ENCODE data around the gene REC114. TPM values are rescaled to one million over a fixed set of nuclear protein-coding genes. Genes with fewer than 3 reads are reported as not detected.

REC114 gene
- total RNA-seq, 1 experiment from 2014 or later: not detected

DNA sequence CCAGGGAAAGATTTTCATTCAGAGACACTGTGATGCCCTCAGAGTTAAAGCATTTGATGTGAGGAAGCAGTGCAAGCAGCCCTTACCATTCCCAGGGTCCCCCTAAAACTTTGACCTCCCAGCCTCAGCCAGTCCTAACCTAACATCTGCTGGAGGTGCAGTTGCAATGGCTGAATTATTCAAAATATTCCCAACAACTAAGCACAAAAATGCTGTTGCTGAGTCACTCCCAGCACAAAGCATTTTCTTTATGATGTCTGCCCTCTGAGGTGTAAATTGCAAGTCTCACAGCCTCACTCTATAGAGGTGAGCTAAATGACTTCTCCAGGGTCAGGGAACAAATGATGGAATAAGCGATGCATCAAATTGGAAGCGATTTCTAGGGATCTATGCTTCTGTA is 6.4 kb upstream of the REC114 start (continued):
- TF ChIP-seq, protein P1, sequence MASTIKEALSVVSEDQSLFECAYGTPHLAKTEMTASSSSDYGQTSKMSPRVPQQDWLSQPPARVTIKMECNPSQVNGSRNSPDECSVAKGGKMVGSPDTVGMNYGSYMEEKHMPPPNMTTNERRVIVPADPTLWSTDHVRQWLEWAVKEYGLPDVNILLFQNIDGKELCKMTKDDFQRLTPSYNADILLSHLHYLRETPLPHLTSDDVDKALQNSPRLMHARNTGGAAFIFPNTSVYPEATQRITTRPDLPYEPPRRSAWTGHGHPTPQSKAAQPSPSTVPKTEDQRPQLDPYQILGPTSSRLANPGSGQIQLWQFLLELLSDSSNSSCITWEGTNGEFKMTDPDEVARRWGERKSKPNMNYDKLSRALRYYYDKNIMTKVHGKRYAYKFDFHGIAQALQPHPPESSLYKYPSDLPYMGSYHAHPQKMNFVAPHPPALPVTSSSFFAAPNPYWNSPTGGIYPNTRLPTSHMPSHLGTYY (CRISPR knock-in tag; IDR thresholded peaks at IDR 0.05): no peak
- TF ChIP-seq TCF7 (CRISPR knock-in tag; IDR thresholded peaks at IDR 0.05; ENCODE audit: low read depth): no peak
- TF ChIP-seq RELA (CRISPR knock-in tag; IDR thresholded peaks at IDR 0.05; ENCODE audit: borderline replicate concordance): no peak

DNA sequence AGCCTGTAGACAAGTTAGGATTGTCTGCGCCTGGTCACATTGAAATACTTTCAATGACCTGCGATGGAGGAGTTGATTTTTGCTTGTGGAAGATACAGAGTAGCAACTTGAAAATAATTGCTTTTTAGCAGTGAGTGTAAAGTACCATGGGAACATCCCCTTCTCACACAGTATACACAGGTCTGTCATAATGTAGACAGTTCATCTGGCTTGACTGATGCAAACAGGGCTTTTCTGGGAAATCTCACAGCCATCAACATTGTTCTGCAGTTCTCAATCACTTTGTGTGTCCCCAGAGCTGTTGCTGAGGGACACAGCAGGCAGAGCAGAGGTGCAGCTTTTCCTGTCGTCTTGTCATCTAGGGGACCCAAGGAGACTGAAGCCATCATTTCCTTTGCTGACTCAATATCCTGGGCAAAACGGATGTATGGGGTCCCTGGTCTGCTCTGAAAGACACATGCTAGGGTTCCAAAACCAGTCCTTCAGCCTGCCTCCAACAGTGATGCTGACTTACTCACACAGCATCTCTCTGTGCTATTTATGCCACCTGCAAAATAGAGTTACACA is 5.3 kb upstream of the REC114 start:
- POLR2A ChIA-PET: no interaction called here
- no peak for DNase-seq (ENCODE audit: low spot score)
- Mint-ChIP-seq H3K27ac (no peak overlapping the region), H3K9me3 (no peaks in the 10 kb centered on the region), H3K4me1 (no peaks in the 10 kb centered on the region), H3K36me3 (no peaks in the 10 kb centered on the region), H3K4me3 (no peak overlapping the region), H3K27me3 (ENCODE audit: low read depth) (no peaks in the 10 kb centered on the region; the same call in 1 of the 2 replicates)
- CTCF ChIA-PET: no interaction called here
- ATAC-seq: no peak
- TF ChIP-seq NFYB (CRISPR knock-in tag; conservative IDR thresholded peaks at IDR 0.05; ENCODE audit: low read depth) (no peak), SMAD3 (CRISPR knock-in tag; IDR thresholded peaks at IDR 0.05; ENCODE audit: borderline replicate concordance) (no peak), PRRX2 (CRISPR knock-in tag; IDR thresholded peaks at IDR 0.05) (no peak), GABPB1 (CRISPR knock-in tag; IDR thresholded peaks at IDR 0.05) (no peak), CBFB (CRISPR knock-in tag; IDR thresholded peaks at IDR 0.05; ENCODE audit: low read depth) (no peak), ZNF232 (CRISPR knock-in tag; IDR thresholded peaks at IDR 0.05) (no peak), TEAD4 (CRISPR knock-in tag; IDR thresholded peaks at IDR 0.05) (no peak), MYBL2 (CRISPR knock-in tag; IDR thresholded peaks at IDR 0.05) (no peak), EMX1 (CRISPR knock-in tag; IDR thresholded peaks at IDR 0.05) (no peak)
- TF ChIP-seq, protein P2, sequence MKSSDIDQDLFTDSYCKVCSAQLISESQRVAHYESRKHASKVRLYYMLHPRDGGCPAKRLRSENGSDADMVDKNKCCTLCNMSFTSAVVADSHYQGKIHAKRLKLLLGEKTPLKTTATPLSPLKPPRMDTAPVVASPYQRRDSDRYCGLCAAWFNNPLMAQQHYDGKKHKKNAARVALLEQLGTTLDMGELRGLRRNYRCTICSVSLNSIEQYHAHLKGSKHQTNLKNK (CRISPR knock-in tag; IDR thresholded peaks at IDR 0.05): no peak
- TF ChIP-seq, protein P3, sequence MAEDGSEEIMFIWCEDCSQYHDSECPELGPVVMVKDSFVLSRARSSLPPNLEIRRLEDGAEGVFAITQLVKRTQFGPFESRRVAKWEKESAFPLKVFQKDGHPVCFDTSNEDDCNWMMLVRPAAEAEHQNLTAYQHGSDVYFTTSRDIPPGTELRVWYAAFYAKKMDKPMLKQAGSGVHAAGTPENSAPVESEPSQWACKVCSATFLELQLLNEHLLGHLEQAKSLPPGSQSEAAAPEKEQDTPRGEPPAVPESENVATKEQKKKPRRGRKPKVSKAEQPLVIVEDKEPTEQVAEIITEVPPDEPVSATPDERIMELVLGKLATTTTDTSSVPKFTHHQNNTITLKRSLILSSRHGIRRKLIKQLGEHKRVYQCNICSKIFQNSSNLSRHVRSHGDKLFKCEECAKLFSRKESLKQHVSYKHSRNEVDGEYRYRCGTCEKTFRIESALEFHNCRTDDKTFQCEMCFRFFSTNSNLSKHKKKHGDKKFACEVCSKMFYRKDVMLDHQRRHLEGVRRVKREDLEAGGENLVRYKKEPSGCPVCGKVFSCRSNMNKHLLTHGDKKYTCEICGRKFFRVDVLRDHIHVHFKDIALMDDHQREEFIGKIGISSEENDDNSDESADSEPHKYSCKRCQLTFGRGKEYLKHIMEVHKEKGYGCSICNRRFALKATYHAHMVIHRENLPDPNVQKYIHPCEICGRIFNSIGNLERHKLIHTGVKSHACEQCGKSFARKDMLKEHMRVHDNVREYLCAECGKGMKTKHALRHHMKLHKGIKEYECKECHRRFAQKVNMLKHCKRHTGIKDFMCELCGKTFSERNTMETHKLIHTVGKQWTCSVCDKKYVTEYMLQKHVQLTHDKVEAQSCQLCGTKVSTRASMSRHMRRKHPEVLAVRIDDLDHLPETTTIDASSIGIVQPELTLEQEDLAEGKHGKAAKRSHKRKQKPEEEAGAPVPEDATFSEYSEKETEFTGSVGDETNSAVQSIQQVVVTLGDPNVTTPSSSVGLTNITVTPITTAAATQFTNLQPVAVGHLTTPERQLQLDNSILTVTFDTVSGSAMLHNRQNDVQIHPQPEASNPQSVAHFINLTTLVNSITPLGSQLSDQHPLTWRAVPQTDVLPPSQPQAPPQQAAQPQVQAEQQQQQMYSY (CRISPR knock-in tag; IDR thresholded peaks at IDR 0.05): no peak
- TF ChIP-seq, protein P4, sequence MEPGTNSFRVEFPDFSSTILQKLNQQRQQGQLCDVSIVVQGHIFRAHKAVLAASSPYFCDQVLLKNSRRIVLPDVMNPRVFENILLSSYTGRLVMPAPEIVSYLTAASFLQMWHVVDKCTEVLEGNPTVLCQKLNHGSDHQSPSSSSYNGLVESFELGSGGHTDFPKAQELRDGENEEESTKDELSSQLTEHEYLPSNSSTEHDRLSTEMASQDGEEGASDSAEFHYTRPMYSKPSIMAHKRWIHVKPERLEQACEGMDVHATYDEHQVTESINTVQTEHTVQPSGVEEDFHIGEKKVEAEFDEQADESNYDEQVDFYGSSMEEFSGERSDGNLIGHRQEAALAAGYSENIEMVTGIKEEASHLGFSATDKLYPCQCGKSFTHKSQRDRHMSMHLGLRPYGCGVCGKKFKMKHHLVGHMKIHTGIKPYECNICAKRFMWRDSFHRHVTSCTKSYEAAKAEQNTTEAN (CRISPR knock-in tag; IDR thresholded peaks at IDR 0.05): no peak

DNA sequence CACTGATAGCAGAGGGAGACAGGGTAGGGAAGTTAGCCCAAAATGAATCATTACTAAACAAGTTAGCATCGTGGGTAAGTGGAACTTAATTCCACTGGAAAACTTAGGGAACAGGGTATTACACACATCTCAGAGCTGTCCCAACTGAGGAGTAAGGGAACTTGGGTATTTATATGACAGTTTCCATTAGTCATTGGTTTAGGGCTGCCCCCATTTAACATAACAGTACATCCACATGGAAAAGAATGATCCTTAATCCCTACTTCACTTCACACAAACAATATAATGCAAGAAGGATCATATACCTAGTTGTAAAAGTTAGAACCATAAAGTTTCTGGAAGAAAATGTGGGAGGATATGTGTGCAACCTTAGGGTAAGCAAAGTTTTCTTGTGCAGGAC is 4.3 kb upstream of the REC114 start:
- H3K4me3 Mint-ChIP-seq: no peak overlapping the region
- CTCF ChIA-PET: no interaction called here
- no peak for TF ChIP-seq ATF1 (CRISPR knock-in tag; IDR thresholded peaks at IDR 0.05)
- no peak for TF ChIP-seq NFE2L1 (CRISPR knock-in tag; IDR thresholded peaks at IDR 0.05)
- TF ChIP-seq FOXP1 (CRISPR knock-in tag; IDR thresholded peaks at IDR 0.05; ENCODE audit: borderline replicate concordance): no peak
- TF ChIP-seq, protein P5, sequence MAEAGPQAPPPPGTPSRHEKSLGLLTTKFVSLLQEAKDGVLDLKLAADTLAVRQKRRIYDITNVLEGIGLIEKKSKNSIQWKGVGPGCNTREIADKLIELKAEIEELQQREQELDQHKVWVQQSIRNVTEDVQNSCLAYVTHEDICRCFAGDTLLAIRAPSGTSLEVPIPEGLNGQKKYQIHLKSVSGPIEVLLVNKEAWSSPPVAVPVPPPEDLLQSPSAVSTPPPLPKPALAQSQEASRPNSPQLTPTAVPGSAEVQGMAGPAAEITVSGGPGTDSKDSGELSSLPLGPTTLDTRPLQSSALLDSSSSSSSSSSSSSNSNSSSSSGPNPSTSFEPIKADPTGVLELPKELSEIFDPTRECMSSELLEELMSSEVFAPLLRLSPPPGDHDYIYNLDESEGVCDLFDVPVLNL (CRISPR knock-in tag; IDR thresholded peaks at IDR 0.05; ENCODE audit: borderline replicate concordance, low read depth): no peak
- TF ChIP-seq TEAD1 (CRISPR knock-in tag; IDR thresholded peaks at IDR 0.05): no peak
- TF ChIP-seq, protein P6, sequence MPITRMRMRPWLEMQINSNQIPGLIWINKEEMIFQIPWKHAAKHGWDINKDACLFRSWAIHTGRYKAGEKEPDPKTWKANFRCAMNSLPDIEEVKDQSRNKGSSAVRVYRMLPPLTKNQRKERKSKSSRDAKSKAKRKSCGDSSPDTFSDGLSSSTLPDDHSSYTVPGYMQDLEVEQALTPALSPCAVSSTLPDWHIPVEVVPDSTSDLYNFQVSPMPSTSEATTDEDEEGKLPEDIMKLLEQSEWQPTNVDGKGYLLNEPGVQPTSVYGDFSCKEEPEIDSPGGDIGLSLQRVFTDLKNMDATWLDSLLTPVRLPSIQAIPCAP (CRISPR knock-in tag; IDR thresholded peaks at IDR 0.05): no peak
- TF ChIP-seq ZNF138 (CRISPR knock-in tag; conservative IDR thresholded peaks at IDR 0.05): no peak
- TF ChIP-seq SMAD4 (CRISPR knock-in tag; IDR thresholded peaks at IDR 0.05): no peak
- TF ChIP-seq, protein P7, sequence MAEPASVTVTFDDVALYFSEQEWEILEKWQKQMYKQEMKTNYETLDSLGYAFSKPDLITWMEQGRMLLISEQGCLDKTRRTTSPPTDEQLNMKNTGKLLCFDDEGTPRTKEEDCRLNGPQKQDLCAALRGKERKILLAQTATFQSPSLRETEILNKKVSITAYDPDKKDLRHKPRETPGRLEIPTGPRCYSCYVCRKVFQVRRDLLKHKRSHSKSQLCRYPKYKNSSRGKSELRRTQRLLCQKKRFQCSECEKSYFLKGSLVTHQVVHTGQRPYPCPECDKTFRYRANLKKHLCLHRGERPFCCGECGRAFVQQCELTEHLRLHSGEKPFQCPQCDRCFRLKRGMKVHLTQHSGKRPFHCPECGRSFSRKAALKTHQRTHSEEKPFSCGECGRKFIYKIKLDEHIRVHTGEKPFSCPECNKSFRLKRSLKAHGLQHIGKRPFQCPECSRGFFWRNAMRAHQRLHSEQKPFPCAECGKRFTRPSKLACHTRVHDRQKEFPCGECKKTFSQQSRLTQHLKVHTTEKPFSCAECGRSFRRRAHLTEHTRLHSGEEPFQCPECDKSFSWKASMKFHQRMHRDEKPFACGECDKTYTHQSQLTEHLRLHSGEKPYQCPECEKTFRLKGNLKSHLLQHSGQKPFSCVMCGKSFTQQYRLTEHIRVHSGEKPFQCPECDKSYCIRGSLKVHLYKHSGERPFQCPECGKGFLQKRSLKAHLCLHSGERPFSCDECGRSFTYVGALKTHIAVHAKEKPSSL (CRISPR knock-in tag; conservative IDR thresholded peaks at IDR 0.05): no peak

More for the DNA sequence above, 4.3 kb upstream of the REC114 start:
- ATAC-seq: no peak
- no peak for DNase-seq (ENCODE audit: low spot score)
- POLR2A ChIA-PET: no interaction called here
- no peaks in the 10 kb centered on the region; the same call in 1 of the 2 replicates for H3K27me3 Mint-ChIP-seq (ENCODE audit: low read depth)
- H3K27ac Mint-ChIP-seq: no peak overlapping the region
- H3K36me3 Mint-ChIP-seq: no peaks in the 10 kb centered on the region
- H3K9me3 Mint-ChIP-seq: no peaks in the 10 kb centered on the region
- no peaks in the 10 kb centered on the region for H3K4me1 Mint-ChIP-seq
